Endothelial cell of umbilical vein (primary cell): Measurements from ENCODE around the gene AP2A2. TPM values are rescaled to one million over a fixed set of nuclear protein-coding genes. Genes with fewer than 3 reads are reported as not detected.

Experiments
- BruUV-seq: library from RNA; stranded (reverse); fragments of 400-500 nt; replicated peaks from 2 replicates; lab custom pipeline; 2021; lab: Mats Ljungman, UMichigan
- CTCF ChIA-PET: fragments of 300-600, 350-600 bp; sonication (Branson Sonifier 250); formaldehyde crosslinking; loops from one replicate; lab custom pipeline; 2021; ENCODE audit warnings: antibody characterized with exemption, inconsistent platforms; lab: Charles Lee
- POLR2A ChIA-PET: fragments of 300-600, 350-600 bp; sonication (Branson Sonifier 250); formaldehyde crosslinking; loops from one replicate; lab custom pipeline; 2021; ENCODE audit warnings: antibody characterized with exemption, inconsistent platforms; lab: Charles Lee
- DNase-seq: peaks from one replicate; pipeline ENCODE4 v3.0.0-alpha.2; 2011; ENCODE audit warnings: low read depth, low spot score
- FAIRE-seq: peaks from 2 replicates; lab custom pipeline; 2011; peaks lifted over from hg19 to GRCh38; lab: Jason Lieb, UNC
- H2AFZ ChIP-seq: 2 replicates; pipeline ENCODE4 v1.6.0; 2012; ENCODE audit warnings: low read depth, low read length, control low read depth, inconsistent platforms
- H3K27ac ChIP-seq: 2 replicates; pipeline ENCODE4 v1.5.1; 2011; ENCODE audit warnings: low read depth, mild to moderate bottlenecking, control low read depth, low read length, moderate library complexity; ENCODE audit not compliant: insufficient read depth
- H3K27me3 ChIP-seq, 2 experiments: 2 replicates each; pipeline versions ENCODE4 v1.6.0 to v1.6.1; 2011; ENCODE audit warnings: low read length in 2 of 2, mixed read lengths in 1 of 2; ENCODE audit not compliant: control insufficient read depth in 2 of 2, insufficient read depth in 2 of 2
- H3K36me3 ChIP-seq, 2 experiments: 2 replicates in 1 of 2; 3 replicates in 1 of 2; pipeline ENCODE4 v1.5.1; 2011; ENCODE audit warnings: low read length in 2 of 2, mild to moderate bottlenecking in 1 of 2, moderate library complexity in 1 of 2; ENCODE audit not compliant: control insufficient read depth in 2 of 2, insufficient read depth in 2 of 2; ENCODE audit errors: extremely low read depth in 1 of 2
- H3K4me1 ChIP-seq: 3 replicates; pipeline ENCODE4 v1.5.1; 2011; ENCODE audit warnings: mild to moderate bottlenecking, low read length; ENCODE audit not compliant: control insufficient read depth, insufficient read depth; ENCODE audit errors: extremely low read depth
- H3K4me2 ChIP-seq: 2 replicates; pipeline ENCODE4 v1.6.1; 2011; ENCODE audit warnings: low read length, control low read depth, mixed read lengths; ENCODE audit not compliant: insufficient read depth
- H3K4me3 ChIP-seq, 3 experiments: fragments of 200-600 bp in 1 of 3; sonication (generic), shearing (Covaris generic) in 1 of 3; replicated peaks in 1 of 3; 2 replicates each; pipeline ENCODE4 v1.5.1; 2011 to 2016; ENCODE audit warnings: control low read depth in 3 of 3, low read length in 3 of 3, mild to moderate bottlenecking in 2 of 3, inconsistent platforms in 1 of 3, low read depth in 1 of 3, moderate library complexity in 1 of 3; ENCODE audit not compliant: insufficient read depth in 1 of 3
- H3K79me2 ChIP-seq: 2 replicates; pipeline ENCODE4 v1.6.0; 2012; ENCODE audit warnings: low read length, inconsistent platforms; ENCODE audit not compliant: control insufficient read depth, insufficient read depth
- H3K9ac ChIP-seq: replicated peaks from 2 replicates; pipeline ENCODE3; 2011; ENCODE audit warnings: low read length, control low read depth; ENCODE audit not compliant: insufficient read depth; ENCODE audit errors: extremely low read depth
- H3K9me1 ChIP-seq: replicated peaks from 3 replicates; pipeline ENCODE4 v1.6.0; 2011; ENCODE audit warnings: mild to moderate bottlenecking, low read length; ENCODE audit not compliant: control insufficient read depth, insufficient read depth; ENCODE audit errors: extremely low read depth
- H3K9me3 ChIP-seq: replicated peaks from 2 replicates; pipeline ENCODE4 v1.5.1; 2012; ENCODE audit warnings: low read length, inconsistent platforms; ENCODE audit not compliant: control insufficient read depth, insufficient read depth
- H4K20me1 ChIP-seq: replicated peaks from 2 replicates; pipeline ENCODE3; 2011; ENCODE audit warnings: mild to moderate bottlenecking, low read length; ENCODE audit not compliant: control insufficient read depth, insufficient read depth; ENCODE audit errors: extremely low read depth
- CTCF ChIP-seq, 2 donors: IDR thresholded peaks; 1 replicate in 1 of 2; 2 replicates in 1 of 2; pipeline ENCODE4 v1.5.1; 2011; ENCODE audit warnings: low read length in 2 of 2, mild to moderate bottlenecking in 2 of 2, moderate library complexity in 2 of 2, control low read depth in 1 of 2, inconsistent platforms in 1 of 2, low read depth in 1 of 2; ENCODE audit not compliant: insufficient read depth in 1 of 2; ENCODE audit errors: extremely low read depth in 1 of 2
- EZH2 ChIP-seq: IDR thresholded peaks from 2 replicates; pipeline ENCODE4 v1.6.1; 2012; ENCODE audit warnings: borderline replicate concordance, low read depth, mild to moderate bottlenecking, moderate library complexity, low read length, inconsistent platforms; ENCODE audit not compliant: severe bottlenecking
- FOS ChIP-seq: IDR thresholded peaks from 2 replicates; pipeline ENCODE4 v1.6.1; 2011; ENCODE audit warnings: mild to moderate bottlenecking, low read length, moderate library complexity, borderline replicate concordance; ENCODE audit not compliant: insufficient read depth
- GATA2 ChIP-seq: IDR thresholded peaks from 2 replicates; pipeline ENCODE4 v1.7.0; 2011; ENCODE audit warnings: low read depth, mild to moderate bottlenecking, moderate library complexity, mixed read lengths, low read length; ENCODE audit not compliant: insufficient read length, insufficient read depth
- JUN ChIP-seq: IDR thresholded peaks from 2 replicates; pipeline ENCODE4 v1.6.1; 2011; ENCODE audit warnings: borderline replicate concordance, low read depth; ENCODE audit not compliant: insufficient read length, insufficient read depth
- MAX ChIP-seq: IDR thresholded peaks from 2 replicates; pipeline ENCODE4 v1.6.1; 2011; ENCODE audit not compliant: insufficient read depth, insufficient read length
- MYC ChIP-seq: IDR thresholded peaks from one replicate; pipeline ENCODE4 v1.6.1; 2011; ENCODE audit warnings: mild to moderate bottlenecking, low read depth, low read length
- POLR2A ChIP-seq: IDR thresholded peaks from 2 replicates; pipeline ENCODE4 v1.6.1; 2012; ENCODE audit warnings: low read depth, mild to moderate bottlenecking, control low read depth, low read length
- POLR2AphosphoS5 ChIP-seq: IDR thresholded peaks from 2 replicates; pipeline ENCODE4 v1.6.1; 2012; ENCODE audit warnings: low read depth, mild to moderate bottlenecking, control low read depth, low read length, moderate library complexity; ENCODE audit not compliant: insufficient read depth
- dilution Hi-C: fragments of 300-500 bp; cut with MboI; formaldehyde crosslinking; loops from one replicate; pipeline ENCODE4 v1.15.0; 2019; ENCODE audit warnings: low sequenced_read_pairs; ENCODE audit not compliant: extremely low pct_ligation_motif_present
- intact Hi-C: fragments of 100-400 bp; cut with micrococcal nuclease; formaldehyde crosslinking; loops from one replicate; pipeline ENCODE4 v1.10.0; 2022
- polyA plus RNA-seq, 4 experiments: library from polyadenylated mRNA; depleted of rRNA in 3 of 4; stranded (reverse) in 3 of 4; unstranded in 1 of 4; fragments of >200 nt; gene quantifications; 2 replicates each; pipeline versions ENCODE4 v1.2.1 to v1.2.3, GENCODE V29; 2011 to 2012; ENCODE audit warnings: missing spikeins in 1 of 4
- total RNA-seq: library from RNA; stranded (reverse); gene quantifications from 2 replicates; pipeline ENCODE4 v1.2.3, GENCODE V29; 2021

Gene AP2A2
- total and polyA plus RNA-seq, 2 donors (not counting 3 experiments of a cell fraction or from before 2014, with no cell fraction given): 89.5 to 92.6 TPM

GRCh38 chr11:1029051-1029450 lies 103.4 kb downstream of the AP2A2 start:
- FAIRE-seq: no peak
- POLR2A ChIA-PET: no interaction called here
- BruUV-seq: no TSS peak

GRCh38 chr11:1029654-1030053 lies 104.0 kb downstream of the AP2A2 start:
- Histone ChIP-seq H2AFZ (no peak overlapping the region), H4K20me1 (no peaks in the 10 kb centered on the region), H3K4me2 (no peak overlapping the region), H3K4me1 (no peaks in the 10 kb centered on the region), H3K36me3 (no peaks in the 10 kb centered on the region), H3K9ac (no peak overlapping the region), H3K9me3 (no peaks in the 10 kb centered on the region), H3K9me1 (no peaks in the 10 kb centered on the region), H3K27me3 (no peaks in the 10 kb centered on the region), H3K27ac (no peak overlapping the region), H3K79me2 (no peaks in the 10 kb centered on the region), H3K4me3 (no peak overlapping the region)
- DNase-seq (no peak), FAIRE-seq (no peak)
- dilution Hi-C loops: no loop called here
- intact Hi-C loops: no loop called here
- no TSS peak for BruUV-seq
- no peak for TF ChIP-seq FOS
- no peak for TF ChIP-seq POLR2AphosphoS5
- no peak for TF ChIP-seq POLR2A
- no peak for TF ChIP-seq CTCF (IDR thresholded peaks at IDR 0.05; ENCODE audit: extremely low read depth in 1 of 2, insufficient read depth in 1 of 2, low read depth in 1 of 2, low read length in 2 of 2)
- no peak for TF ChIP-seq MYC
- no peak for TF ChIP-seq MAX
- no peak for TF ChIP-seq JUN
- no peak for TF ChIP-seq GATA2
- no peak for TF ChIP-seq EZH2
- CTCF ChIA-PET: no interaction called here
- POLR2A ChIA-PET: no interaction called here

More at GRCh38 chr11:1029051-1029450, 103.4 kb downstream of the AP2A2 start:
- Histone ChIP-seq H3K4me1 (no peaks in the 10 kb centered on the region), H3K27me3 (no peaks in the 10 kb centered on the region), H3K4me3 (no peak overlapping the region), H3K9ac (no peak overlapping the region), H2AFZ (no peak overlapping the region), H3K79me2 (no peaks in the 10 kb centered on the region), H3K36me3 (no peaks in the 10 kb centered on the region), H3K27ac (no peak overlapping the region), H3K4me2 (no peak overlapping the region), H3K9me3 (no peaks in the 10 kb centered on the region), H3K9me1 (no peaks in the 10 kb centered on the region), H4K20me1 (no peaks in the 10 kb centered on the region)
- CTCF ChIA-PET: no interaction called here
- intact Hi-C loops: no loop called here
- TF ChIP-seq EZH2: no peak
- TF ChIP-seq MAX: no peak
- no peak for TF ChIP-seq MYC
- TF ChIP-seq GATA2: no peak
- no peak for TF ChIP-seq JUN
- dilution Hi-C loops: no loop called here
- DNase-seq: no peak
